NT2/D1 (cell line): ENCODE data around the gene FLNC.

Source experiments
- SUZ12 ChIP-seq: IDR thresholded peaks from 2 replicates; pipeline ENCODE4 v1.6.1; 2011; ENCODE audit not compliant: insufficient read length, insufficient read depth; ENCODE audit errors: extremely low read depth
- YY1 ChIP-seq: IDR thresholded peaks from 2 replicates; pipeline ENCODE4 v1.6.1; 2011; ENCODE audit not compliant: insufficient read length, insufficient read depth

DNA sequence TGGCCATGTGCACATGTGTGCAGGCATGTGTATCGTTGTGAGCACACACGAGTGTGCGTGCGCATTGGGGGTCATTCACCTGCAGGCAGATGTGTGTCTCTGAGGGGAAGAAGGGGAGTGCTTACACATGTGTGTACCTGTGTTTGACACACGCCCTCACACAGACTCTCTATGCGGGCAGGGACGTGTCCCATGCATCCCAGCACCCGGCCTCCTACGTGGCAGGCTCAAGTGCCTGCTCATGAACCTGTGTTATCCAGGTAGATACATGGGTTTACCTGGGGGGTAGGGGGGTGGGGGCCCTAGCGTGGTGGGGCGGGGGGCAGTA lies 61.7 kb downstream of the FLNC start:
- TF ChIP-seq YY1 (no peak), SUZ12 (no peak)
